Coronary artery (tissue), 2 donors: ENCODE data around the gene MTHFD2L.

Experiments used
- DNase-seq: peaks from one replicate; pipeline ENCODE4 v3.0.0-alpha.2; 2017; ENCODE audit warnings: low spot score
- H3K27ac ChIP-seq, 2 donors: fragments of 200-600 bp; sonication (generic); one replicate each; pipeline ENCODE4 v1.5.1; 2016 to 2019
- H3K4me3 ChIP-seq: fragments of 200-600 bp; sonication (generic); 2 replicates; pipeline ENCODE4 v1.5.1; 2016; ENCODE audit warnings: mild to moderate bottlenecking, moderate library complexity
- CTCF ChIP-seq: fragments of 200-600 bp; sonication (generic); IDR thresholded peaks from one replicate; pipeline ENCODE4 v1.5.1; 2019; ENCODE audit warnings: antibody characterized with exemption

The MTHFD2L gene

GRCh38 chr4:74294681-74295080 is 136.8 kb downstream of the MTHFD2L start:
- Histone ChIP-seq H3K27ac (no peak overlapping the region), H3K4me3 (no peak overlapping the region)
- no peak for DNase-seq
- no peak for TF ChIP-seq CTCF

- H3K27ac ChIP-seq, result no peak overlapping the region
- no peak for TF ChIP-seq CTCF
- no peak for DNase-seq
These were observed 139.6 kb downstream of the MTHFD2L start for GRCh38 chr4:74297539-74297938.

GRCh38 chr4:74304095-74304625 is 146.2 kb downstream of the MTHFD2L start:
- DNase-seq, result no peak
- TF ChIP-seq CTCF, result no peak
- H3K27ac ChIP-seq, result no peak overlapping the region

More at GRCh38 chr4:74297539-74297938, 139.6 kb downstream of the MTHFD2L start:
- no peak overlapping the region for H3K4me3 ChIP-seq

GRCh38 chr4:74305000-74305399 is 147.1 kb downstream of the MTHFD2L start:
- DNase-seq, result no peak
- no peak for TF ChIP-seq CTCF
- no peak overlapping the region for H3K27ac ChIP-seq
- H3K4me3 ChIP-seq, result no peak overlapping the region

More at GRCh38 chr4:74304095-74304625, 146.2 kb downstream of the MTHFD2L start:
- no peak overlapping the region for H3K4me3 ChIP-seq

- TF ChIP-seq CTCF, result no peak
- Histone ChIP-seq H3K4me3 (no peak overlapping the region), H3K27ac (no peak overlapping the region)
- no peak for DNase-seq
These were observed 149.3 kb downstream of the MTHFD2L start for GRCh38 chr4:74307170-74307569.

- Histone ChIP-seq H3K4me3 (no peak within 1 kb of the TSS), H3K27ac (no peak within 1 kb of the TSS)
- TF ChIP-seq CTCF, result no peak
- no peak for DNase-seq
These were observed 150.3 kb downstream of the MTHFD2L start, which contains the start of gene EPGN for GRCh38 chr4:74308215-74308614. EPGN (plus strand) TSS chr4:74308470; CDS start chr4:74308534, 64 bp downstream.

GRCh38 chr4:74309223-74309622 is 151.3 kb downstream of the MTHFD2L start:
- Histone ChIP-seq H3K4me3 (no peak overlapping the region), H3K27ac (no peak overlapping the region)
- no peak for DNase-seq
- no peak for TF ChIP-seq CTCF
